ENCODE measurements around the gene CCDC92.
A peak's percentile ranks its signal among the peaks of the same experiment; 100 is the strongest.

Gene CCDC92

DNA sequence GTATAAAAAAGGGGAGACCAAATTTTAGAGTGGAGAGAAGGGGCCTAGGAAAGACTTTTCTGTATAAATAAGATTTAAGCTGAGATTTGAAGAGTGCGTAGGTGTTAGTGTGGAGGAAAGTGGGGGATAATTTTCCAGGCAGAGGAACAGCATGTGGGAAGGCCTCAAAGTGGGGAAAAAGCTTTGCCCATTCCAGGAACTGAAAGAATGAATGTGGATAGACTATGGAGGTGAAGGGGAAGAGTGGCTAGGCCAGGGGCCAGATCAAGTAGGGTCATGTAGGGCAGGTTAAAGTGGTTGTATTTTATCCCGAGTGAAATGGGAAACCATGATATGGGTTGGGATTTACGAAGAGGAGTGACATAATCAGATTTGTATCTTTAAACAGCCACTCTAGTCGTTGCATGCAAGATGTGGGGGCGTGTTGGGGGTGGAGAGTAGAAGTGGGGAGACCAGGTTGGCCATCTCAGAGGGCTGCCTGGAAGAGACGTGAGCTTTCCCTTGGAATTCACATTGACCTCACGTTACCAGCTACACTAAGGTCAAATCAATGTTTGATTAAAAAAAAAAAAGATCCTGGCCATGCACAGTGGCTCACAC, 3.7 kb upstream of the CCDC92 start:
- no peak for DNase-seq (ENCODE audit: low spot score)
- FAIRE-seq = no peak

DNA sequence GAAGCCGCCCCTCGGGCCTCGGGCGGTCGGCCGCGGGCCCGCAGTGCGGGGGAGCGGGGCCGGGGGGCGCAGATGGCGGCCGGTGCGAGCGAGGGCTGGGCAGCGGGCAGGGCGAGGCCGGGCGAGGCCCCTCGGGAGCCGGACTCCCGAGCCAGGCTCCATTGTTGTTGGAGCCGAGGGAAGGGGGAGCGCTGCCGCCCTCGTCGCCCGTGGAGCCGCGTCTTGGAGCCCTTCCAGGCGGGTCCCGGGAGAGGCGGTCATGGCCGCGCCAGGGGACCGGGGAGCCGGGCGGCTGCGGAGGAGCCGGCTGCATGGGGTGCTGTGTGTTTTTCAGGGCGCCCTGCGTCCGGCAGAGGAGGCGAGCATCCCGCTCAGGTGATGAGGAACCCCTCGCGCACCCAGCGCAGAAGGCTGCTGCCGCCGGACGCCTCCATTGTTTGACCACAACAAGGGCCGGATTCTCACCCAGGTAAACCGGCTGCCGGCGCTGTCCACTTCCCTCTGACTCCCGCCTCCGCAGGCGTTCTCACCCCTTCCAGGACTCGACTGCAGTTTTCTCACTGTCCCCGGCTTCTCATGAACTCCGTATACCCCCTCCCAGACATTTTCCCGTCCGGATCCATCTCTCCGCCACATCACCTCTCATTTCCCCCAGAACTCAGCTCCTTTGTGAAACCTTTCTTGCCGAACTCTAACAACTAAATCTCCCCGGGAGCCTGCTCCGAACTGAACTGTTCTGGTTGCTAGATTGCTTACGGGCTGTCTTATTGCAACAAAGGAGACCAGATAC, 1.1 kb upstream of the CCDC92 start:
- FAIRE-seq (no peak), DNase-seq (ENCODE audit: low spot score) (peak; percentile 33)

DNA sequence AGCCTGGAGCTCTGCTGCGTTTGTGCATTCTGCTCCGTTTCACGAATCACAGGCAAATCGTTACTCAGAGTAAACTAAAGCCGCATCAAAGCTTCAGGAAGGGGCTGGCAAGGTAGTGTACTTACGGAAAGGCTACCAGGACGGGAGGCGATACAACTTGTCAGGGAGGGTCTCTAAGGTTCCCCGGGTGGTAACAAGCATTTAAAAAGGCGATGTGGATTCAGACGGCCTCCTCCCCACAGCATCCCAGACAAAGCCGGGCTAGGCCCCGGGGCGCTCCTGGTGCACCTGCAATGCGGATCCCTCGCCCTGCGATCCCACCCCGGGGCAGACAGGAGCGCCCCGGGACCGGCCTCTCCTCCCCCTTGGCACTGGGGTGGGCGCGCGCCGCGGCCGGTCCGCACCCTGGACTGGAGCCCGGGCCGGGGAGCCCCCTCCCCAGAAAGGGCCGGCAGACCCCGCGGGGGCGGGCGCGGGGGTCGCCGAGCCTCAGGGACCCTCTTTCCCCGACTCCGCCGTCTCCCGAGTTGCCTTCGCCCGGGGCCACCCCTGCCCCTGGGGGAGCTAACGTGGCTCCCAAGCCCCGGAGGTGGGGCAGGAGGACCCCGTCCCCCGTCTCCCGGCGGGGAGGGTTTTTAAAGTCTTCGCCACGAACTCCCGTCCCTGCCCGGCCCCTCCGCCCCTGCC, 718 bp downstream of the CCDC92 start:
- FAIRE-seq (no peak), DNase-seq (ENCODE audit: low spot score) (peak; percentile 40)

DNA sequence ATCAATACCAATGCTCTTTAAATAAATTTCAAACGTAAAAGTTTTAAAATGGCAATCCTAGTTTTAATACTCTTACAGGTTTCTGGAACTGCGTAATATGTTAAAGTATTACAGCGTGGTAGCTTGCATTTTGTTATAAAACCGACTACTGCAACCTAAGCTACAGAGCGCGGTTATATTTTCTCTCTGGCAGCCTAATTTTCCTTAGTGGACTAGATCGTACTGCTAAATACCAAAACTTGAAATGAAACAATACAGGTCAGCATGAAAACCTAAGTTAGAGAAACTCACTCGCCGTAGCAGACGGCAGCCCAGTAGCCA, 1.2 kb downstream of the CCDC92 start:
- no peak for FAIRE-seq
- no peak for DNase-seq (ENCODE audit: low spot score)

DNA sequence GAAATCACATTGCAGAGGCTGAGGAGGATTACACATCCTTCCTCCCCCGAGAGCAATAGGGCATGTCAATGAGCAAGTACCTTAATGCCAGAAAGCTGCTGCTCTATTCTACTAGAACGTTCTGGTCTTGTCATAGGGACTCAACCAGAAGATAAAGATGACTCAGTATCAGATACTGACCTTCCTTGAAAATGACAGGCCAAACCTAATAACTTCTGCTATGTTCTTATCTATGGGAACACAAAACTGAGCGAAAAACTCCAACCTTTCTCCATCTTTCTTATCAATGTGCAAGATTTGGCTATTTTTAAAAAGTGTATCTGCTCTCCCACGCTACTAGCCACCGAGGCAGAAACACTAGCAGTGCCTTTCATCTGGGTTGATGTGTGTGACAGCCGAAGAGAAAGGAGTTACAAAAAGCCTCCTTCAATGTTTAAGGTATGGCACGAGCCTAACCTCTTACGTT, 5.5 kb downstream of the CCDC92 start:
- no peak for FAIRE-seq
- DNase-seq (ENCODE audit: low spot score) = no peak

DNA sequence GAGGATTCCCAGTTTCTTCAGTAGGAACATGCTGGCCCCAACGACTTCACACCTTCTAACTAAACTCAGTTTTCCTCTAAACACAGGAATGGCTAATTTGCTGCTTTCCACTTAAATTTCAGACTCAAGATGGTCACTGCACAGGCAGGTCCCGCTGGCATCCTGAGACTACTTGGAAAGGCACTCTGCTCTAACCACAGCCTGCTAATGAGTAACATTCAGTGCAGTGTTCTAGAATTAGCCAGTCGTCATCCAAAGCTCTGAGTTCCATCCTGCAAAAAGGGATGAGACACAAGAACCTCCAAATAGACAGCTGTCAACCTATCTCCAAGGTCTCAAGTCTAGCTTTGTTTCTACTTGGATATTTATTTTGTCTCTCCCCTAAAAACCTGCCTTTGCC, 6.0 kb downstream of the CCDC92 start:
- FAIRE-seq (no peak), DNase-seq (ENCODE audit: low spot score) (no peak)

DNA sequence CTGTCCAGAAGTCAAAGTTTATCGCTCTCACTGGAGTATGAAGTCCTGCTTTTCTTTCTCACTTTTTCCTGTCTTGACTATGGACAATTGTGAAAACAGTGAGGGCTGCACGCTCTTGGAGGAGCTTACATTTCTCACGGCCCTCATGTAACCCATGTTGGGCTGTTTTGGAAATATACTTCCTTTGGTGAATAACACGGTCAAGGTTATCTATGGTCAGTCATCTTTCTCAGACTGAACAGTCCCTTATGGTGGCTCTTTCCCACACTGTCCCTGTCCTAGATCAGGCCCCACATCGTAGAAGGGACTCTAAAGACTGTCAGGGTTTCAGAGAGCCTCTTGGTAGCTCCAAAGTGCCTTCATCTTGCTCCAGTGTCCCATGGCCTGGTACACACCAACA, 7.2 kb downstream of the CCDC92 start:
- no peak for DNase-seq (ENCODE audit: low spot score)
- FAIRE-seq = no peak

DNA sequence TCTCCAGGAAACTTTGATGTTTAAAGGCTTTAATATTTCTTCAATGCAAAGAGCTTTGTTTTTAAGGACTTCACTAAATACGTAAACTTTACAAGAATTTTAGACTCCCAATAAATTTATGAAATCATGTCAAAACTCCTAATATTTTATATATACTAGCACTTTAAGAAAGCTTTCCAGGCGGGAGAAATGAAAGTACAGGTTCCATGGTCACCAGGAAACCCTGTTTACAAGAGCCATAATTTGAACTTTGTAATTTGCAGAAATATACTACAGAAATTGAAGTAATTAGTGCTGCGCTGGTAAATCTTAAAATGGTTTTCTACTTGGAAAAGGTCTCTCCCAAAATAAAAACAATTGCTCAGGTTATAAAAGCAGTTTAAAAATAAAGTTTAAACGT, 8.8 kb downstream of the CCDC92 start:
- FAIRE-seq = no peak

DNA sequence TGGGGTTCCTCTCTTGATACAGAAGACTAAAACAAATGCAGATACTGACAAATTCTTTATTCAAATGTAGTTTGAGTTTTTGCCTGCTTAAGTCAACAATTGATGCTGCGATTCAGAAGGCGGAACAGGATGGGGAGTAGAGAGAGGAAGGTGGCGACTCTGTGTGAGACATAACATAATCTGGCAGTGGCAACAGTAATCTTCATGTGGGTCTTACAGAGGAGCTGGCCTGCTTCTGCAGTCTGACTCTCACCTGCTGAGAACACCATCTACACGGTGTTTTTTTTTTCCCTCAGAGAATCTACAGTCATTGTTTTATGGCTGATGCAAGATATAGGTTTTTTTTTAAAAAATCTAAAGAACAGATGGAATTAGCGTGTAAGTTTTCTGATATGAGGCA, 10.1 kb downstream of the CCDC92 start:
- no peak for DNase-seq (ENCODE audit: low spot score)
- FAIRE-seq = no peak

More for the DNA sequence above, 8.8 kb downstream of the CCDC92 start:
- DNase-seq (ENCODE audit: low spot score) = no peak

DNA sequence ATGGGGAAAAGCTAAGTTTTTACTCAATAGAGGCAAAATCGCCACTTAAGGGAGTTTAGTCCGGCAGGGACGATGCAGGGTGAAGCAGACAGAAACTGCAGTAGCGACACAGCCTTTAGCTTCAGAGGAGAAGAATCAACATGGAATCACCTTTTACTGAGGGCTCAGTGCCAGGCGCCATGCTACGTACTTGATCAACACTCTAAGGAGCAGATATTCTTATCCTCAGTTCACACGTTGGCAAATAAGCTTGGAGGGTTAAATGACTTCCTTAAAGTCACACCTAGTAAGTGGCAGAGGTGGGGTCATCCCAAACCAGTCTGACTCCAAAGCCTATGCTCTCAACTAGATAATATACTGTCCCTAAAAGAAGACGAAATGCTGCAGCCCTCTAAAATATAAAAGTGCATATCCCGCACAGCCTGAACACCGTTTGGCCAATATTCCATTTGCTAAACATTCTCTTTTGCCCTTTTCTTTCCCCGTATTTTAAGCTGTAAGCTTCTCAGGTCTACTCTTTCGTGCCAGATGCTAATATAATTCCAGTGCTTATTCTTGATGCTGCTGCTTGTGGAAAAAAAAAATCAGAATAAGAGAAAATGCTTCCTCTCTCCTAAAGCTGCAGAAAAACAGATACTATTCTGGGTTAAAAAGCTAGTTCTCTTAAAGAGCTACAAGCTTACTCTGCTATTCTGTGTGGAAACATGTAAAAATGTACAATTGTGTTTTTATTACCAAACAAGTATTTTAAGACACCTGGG, 10.9 kb downstream of the CCDC92 start:
- DNase-seq (ENCODE audit: low spot score) (no peak), FAIRE-seq (no peak)

DNA sequence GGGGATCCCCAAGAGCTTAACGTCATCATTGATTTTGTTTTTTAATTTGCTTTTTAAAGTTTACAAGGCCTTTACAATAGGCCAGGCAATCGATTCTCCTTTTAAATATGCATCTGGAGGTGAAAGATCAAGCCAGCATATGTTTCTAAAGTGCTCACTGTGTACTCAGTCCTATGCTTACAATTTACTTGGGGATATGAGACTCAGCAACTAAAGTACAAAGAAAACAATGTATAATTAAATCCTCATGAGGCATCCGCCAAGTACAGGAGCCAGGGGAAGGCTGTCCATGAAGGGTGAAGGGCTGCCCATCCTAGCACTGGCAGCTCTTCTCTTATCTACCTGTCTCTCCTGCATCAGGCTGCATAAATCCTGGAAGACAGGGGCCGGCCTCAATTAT, 11.8 kb downstream of the CCDC92 start:
- FAIRE-seq (no peak), DNase-seq (ENCODE audit: low spot score) (no peak)

DNA sequence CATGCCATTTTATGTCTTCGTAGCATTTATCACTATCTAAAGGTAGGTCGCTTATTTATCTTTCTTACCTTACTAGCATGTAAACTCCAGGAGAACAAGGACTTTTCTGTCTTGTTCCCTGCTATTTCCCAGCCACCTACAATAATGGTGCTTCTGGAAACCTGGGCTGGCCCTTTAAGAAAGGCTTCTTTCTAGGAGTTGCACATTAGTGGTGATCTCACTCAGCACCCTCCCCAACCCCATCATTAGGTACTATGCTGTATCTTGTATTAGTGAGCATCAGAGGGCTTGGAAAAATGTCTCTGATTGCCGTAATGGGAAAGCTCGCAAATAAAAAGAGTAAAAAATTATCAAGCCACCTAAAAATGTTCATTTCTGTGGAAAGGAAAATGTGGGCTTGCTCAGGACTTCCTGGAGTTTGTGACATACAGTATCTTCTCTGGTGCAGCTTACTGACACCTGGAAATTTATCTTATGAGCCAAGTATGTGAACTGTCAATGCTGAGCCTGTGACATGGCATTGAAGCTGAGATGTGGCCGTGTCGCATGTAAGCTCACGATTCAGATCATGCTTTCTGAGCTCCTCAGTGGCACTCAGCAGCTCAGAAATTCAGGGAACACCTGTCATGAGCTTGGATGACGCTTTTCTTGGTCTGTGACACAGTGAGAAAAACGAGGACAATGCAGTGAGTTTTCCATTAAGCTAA, 12.4 kb downstream of the CCDC92 start:
- FAIRE-seq (no peak), DNase-seq (ENCODE audit: low spot score) (no peak)

DNA sequence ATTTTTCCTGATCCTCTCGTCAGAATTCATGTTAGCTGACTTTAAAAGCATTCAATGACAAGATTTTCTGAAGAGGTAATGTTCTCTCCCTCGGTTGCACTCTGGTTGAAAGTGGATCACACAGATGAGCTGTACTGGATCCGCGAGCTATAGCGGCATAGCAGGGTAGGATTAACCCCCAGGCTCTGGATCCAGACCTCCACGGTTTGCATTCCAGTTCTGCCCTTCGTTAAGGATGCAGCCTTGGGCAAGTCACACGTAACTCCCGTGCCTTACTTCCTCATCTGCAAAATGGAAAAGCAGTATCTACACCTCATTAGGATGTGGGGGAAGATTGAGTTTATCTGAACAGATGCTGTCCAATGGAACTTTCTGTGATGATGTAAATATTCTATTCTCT, 13.8 kb downstream of the CCDC92 start:
- DNase-seq (ENCODE audit: low spot score) = no peak

DNA sequence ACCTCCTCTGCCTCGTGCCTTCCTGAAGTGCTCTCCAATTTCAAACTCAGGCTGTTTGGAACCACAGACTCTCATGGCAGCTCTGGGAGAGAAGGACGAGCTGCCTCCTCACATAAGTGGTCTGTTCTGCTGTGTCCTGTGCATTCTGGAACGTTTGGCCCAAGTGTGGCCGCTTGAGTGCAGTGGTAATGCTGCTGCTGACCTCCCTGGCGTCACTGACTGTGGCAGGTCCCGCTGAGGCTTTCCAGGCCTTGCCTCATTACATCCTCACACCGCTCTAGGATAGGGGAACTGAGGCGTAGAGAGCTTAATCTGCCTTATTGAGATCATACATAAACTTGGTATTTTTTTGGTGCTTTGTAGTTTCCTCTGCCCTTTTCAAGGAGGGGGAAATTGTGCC, 14.2 kb downstream of the CCDC92 start:
- FAIRE-seq = no peak

More for the DNA sequence above, 13.8 kb downstream of the CCDC92 start:
- FAIRE-seq = no peak

DNA sequence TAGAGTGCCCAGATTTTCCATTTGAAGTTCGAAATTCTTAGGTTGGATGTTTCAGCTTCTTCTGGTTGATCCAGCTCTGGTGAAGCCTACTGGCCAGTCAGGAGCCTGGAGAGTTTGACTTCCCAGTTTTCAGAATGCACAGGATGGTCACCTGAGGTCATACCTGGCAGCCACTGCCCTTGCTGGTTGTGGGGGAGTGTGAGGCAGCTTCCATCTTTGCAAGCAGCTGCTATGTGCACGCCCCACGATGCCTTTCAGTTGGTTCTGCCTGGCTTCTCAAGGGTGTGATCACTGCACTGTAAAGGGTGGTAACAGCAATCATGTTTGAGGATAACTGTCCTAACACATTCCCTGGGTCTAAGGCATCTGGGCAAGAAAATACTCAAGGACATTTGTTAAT, 15.4 kb downstream of the CCDC92 start:
- FAIRE-seq = no peak
- DNase-seq (ENCODE audit: low spot score) = no peak

More for the DNA sequence above, 14.2 kb downstream of the CCDC92 start:
- no peak for DNase-seq (ENCODE audit: low spot score)

DNA sequence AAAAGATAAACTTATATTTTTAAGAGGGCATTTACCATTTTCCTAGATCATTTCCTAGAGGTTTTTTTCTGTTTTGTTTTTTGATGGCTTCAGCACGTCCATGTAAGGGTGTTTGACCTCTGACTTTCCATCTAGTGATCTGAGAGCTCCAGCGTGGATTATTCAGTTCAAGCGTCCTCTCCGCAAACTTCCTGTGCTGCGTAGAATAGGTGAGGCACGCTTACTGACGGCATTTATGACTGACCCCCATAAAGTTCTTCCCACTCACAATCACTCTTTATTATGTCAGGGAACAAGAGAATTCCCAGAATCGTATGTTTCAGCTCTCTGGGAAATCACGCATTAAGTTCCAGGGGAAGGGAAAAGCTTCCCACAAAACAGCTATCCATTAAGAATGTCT, 16.4 kb downstream of the CCDC92 start:
- FAIRE-seq = no peak
- DNase-seq (ENCODE audit: low spot score) = no peak

DNA sequence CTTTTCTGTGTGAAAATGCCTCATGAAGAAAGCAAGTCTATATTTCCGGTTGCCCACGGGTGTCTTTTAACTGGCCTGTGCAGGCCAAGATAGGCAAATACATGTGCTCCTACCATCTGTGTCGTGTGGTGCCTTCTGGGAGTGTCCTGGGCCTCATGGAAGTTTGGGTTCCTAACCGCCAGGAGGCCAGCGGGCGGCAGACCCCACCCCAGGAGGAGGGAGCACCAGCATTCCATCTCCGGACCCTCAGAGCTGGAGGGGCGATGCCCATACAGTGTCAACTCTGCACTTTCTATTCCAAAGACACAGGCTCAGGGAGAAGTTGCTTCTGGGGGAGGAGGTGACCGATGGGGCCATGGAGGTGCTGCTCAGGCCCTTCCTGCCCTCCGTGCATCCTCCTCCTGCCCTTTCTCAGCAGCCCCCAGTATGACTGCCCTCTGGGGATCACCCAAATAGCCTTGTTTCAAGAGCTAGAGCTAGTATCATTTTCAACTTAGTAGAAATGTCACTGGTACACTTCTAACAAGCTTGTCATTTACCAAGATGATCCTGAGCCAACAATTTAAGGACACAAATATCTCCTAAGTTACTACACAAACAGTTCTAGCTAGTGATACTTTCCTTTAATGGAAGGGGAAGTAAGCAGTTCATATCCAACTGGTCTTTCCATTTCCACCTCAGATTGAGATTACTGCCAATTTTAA, 17.8 kb downstream of the CCDC92 start:
- DNase-seq (ENCODE audit: low spot score) (no peak), FAIRE-seq (no peak)

DNA sequence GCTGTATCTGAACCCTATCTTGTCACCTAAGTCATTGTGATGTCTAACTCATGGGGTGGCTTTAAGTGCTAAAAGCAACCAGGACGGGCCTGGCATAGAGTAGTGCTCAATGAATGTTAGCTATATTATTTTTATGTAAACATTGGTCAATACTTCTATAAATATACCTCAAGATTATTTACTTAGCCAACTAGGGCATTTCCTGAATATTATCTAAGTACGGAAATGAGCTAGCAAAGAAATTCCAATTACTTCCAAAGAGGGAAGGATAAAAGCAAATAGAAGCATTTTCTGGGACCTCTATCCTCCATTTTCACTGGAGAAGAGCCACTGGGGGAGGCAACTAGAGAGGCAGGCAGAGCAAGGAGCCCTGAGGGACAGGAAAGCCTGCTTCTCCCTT, 20.6 kb downstream of the CCDC92 start:
- no peak for FAIRE-seq
- DNase-seq (ENCODE audit: low spot score) = no peak

DNA sequence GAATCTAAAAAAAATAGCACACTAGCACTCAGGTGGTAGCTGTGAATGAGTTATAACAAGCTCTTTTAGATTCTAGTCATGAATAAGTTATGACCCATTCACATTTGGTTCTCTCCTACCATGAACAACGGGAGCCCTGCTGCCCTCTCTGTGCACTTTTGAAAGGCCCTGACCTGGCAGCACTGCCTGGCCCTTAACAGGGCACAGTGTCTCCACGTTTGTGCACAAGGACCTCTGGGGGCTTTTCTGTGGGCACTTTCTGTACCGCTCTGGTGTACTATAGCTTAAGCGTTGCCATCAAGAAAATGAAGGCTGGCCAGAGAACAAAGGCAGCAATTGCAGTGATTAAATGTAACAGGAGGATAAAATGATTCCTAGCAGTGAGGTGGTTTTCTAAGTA, 21.2 kb downstream of the CCDC92 start:
- DNase-seq (ENCODE audit: low spot score) (no peak), FAIRE-seq (no peak)

DNA sequence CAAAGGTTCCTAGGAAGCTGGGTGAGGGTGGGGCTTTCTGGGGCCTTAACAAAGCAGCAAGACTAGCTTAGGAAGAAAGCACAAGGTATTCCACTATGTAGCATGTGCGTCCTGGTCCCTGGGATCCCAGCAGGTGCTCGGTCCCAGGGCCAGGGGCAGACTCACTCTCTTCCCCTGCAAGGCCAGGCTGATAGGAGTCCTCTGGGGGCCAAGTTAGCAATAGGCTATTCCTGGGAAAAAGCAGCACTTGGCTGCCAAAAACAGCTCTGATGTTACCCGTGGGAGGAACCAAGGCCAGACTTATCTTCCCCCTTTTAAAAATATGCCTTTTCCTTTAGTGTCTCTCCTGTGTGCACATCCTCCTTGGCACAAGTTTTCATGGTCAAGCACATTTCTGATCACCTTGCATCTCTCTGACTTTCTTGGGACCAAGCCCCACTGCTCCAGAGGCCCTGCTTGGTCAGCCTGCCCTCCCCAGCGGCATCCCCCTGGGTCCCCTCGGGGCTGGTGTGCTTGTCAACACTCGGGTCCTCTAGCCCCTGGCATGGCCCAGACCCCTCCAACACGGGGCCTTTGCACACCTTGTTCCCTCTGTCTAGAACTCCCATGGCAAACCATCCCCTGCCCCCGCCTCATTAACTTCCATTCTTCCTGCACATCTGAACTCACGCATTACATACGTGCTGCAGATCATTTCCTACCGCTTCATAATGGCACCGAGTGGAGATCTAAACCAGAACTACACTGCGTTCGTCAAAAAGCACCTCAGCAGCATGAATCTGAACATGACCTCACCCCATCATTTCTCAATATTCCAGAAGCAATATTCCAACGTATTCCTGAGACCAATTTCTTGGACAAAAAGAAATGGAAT, 21.9 kb downstream of the CCDC92 start:
- DNase-seq (ENCODE audit: low spot score) (no peak), FAIRE-seq (no peak)

Data from urothelium cell line (cell line).